ENCODE results near the gene UTS2R. TPM values are rescaled to one million over a fixed set of nuclear protein-coding genes. Genes with fewer than 3 reads are reported as not detected.

The UTS2R gene
- polyA plus RNA-seq, 3 donors, result not detected

DNA sequence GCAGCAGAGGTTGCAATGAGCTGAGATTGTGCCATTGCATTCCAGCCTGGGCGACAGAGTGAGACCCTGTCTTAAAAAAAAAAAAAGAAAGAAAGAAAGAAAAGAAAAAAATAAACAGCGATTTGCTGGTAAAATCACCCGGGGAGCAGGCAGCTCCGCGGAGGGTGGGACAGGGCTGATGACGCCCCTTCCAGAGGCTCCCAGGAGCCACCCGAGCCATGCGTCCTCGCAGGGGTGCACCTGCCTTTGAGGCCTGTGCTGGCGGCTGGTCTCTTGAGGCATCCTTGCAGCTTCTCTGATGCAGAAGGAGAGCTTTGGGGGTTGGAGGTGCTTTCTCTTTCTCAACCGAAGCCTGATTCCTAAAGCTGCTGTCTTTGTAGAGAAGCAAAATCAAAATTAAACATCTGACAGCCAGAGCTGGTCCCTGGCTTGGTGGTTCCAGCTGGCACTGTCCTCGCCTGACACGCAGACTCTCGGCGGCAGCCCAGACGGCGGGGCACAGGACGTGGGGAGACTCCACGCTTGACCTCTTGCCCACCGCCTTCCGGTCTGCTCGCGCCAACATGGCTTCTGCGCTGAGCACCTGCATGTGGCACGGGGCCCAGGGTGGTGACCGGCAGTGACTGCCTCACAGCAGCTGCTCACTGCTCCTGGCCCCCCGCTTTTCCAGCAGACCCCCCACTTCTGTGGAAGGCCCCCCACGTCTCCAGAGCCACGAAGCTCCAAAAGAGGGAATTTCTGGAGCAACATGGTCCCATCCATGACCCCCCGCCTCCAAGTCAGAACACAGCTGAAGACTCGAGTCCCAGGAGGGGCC is 6.6 kb downstream of the UTS2R start:
- H3K27me3 Mint-ChIP-seq (ENCODE audit: low read depth in 3 of 3), result peaks cover 45 to 75% (median 52%) of the 10 kb centered on the region in 3 donors
- TF ChIP-seq, protein P1, sequence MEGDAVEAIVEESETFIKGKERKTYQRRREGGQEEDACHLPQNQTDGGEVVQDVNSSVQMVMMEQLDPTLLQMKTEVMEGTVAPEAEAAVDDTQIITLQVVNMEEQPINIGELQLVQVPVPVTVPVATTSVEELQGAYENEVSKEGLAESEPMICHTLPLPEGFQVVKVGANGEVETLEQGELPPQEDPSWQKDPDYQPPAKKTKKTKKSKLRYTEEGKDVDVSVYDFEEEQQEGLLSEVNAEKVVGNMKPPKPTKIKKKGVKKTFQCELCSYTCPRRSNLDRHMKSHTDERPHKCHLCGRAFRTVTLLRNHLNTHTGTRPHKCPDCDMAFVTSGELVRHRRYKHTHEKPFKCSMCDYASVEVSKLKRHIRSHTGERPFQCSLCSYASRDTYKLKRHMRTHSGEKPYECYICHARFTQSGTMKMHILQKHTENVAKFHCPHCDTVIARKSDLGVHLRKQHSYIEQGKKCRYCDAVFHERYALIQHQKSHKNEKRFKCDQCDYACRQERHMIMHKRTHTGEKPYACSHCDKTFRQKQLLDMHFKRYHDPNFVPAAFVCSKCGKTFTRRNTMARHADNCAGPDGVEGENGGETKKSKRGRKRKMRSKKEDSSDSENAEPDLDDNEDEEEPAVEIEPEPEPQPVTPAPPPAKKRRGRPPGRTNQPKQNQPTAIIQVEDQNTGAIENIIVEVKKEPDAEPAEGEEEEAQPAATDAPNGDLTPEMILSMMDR (IDR thresholded peaks at IDR 0.05), result no peak

DNA sequence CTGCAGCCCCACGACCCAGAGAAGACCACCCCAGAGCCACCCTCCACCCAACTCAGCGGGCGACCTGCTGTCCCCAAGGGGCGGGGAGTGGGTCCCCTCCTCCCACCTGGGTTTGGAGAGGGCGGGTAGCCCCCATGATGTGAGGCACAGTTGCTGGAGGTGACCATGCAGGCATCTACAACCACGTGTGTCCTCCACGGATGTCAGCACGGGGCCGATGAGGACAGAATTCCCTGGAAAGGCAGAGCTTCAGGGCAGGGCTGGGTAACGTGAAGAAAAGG is 7.1 kb downstream of the UTS2R start:
- Histone ChIP-seq H3K4me3 (replicated peaks in 1 of 3; ENCODE audit: low read depth in 2 of 3, low read length in 3 of 3) (no peak overlapping the region), H3K4me1 (ENCODE audit: control insufficient read depth in 1 of 2, insufficient read depth in 2 of 2, low read length in 2 of 2) (no peaks in the 10 kb centered on the region), H3K4me2 (replicated peaks; ENCODE audit: extremely low read depth, low read length, poor library complexity, severe bottlenecking) (no peak overlapping the region), H4K20me1 (ENCODE audit: insufficient read depth, low read length) (no peaks in the 10 kb centered on the region), H3K27ac (ENCODE audit: low read depth in 1 of 2, low read length in 2 of 2) (no peak overlapping the region), H3K36me3 (replicated peaks in 1 of 2; ENCODE audit: control insufficient read depth in 1 of 2, insufficient read depth in 2 of 2, low read length in 2 of 2) (no peaks in the 10 kb centered on the region), H3K27me3 (ENCODE audit: control insufficient read depth in 2 of 2, insufficient read depth in 2 of 2, low read length in 2 of 2) (peaks cover 0 to 29% of the 10 kb centered on the region in 2 donors), H3K9me3 (replicated peaks in 1 of 2; ENCODE audit: control insufficient read depth in 1 of 2, insufficient read depth in 1 of 2, low read length in 2 of 2) (no peaks in the 10 kb centered on the region), H2AFZ (ENCODE audit: insufficient read depth, low read depth, low read length, poor library complexity, severe bottlenecking) (no peak overlapping the region), H3K9ac (ENCODE audit: insufficient read depth, low read length, poor library complexity, severe bottlenecking) (no peak overlapping the region), H3K79me2 (ENCODE audit: insufficient read depth, low read length) (no peaks in the 10 kb centered on the region)
- Mint-ChIP-seq H3K36me3 (no peaks in the 10 kb centered on the region), H3K27me3 (ENCODE audit: low read depth in 3 of 3) (peaks cover 39 to 69% (median 49%) of the 10 kb centered on the region in 3 donors), H3K9me3 (peaks cover 0 to 9% (median 0%) of the 10 kb centered on the region in 7 donors), H3K4me1 (no peaks in the 10 kb centered on the region), H3K4me3 (peak overlapping the region in 1 of 2 donors; percentile 59), H3K27ac (no peak overlapping the region)
- DNase-seq, result no peak
- intact Hi-C loops (cut with micrococcal nuclease), result no loop called here
- WGBS (ENCODE audit: insufficient coverage), result 95% methylated on average over 5 of the region's 10 CpGs
- TF ChIP-seq, protein P1 (IDR thresholded peaks at IDR 0.05), result no peak

More for the DNA sequence above, 6.6 kb downstream of the UTS2R start:
- no peaks in the 10 kb centered on the region for H3K4me1 Mint-ChIP-seq
- DNase-seq, result no peak
- Histone ChIP-seq H2AFZ (ENCODE audit: insufficient read depth, low read depth, low read length, poor library complexity, severe bottlenecking) (no peak overlapping the region), H3K9ac (ENCODE audit: insufficient read depth, low read length, poor library complexity, severe bottlenecking) (no peak overlapping the region), H3K27me3 (ENCODE audit: control insufficient read depth in 2 of 2, insufficient read depth in 2 of 2, low read length in 2 of 2) (peaks cover 0 to 32% of the 10 kb centered on the region in 2 donors), H3K4me1 (ENCODE audit: control insufficient read depth in 1 of 2, insufficient read depth in 2 of 2, low read length in 2 of 2) (no peaks in the 10 kb centered on the region), H3K4me3 (replicated peaks in 1 of 3; ENCODE audit: low read depth in 2 of 3, low read length in 3 of 3) (no peak overlapping the region), H3K79me2 (ENCODE audit: insufficient read depth, low read length) (no peaks in the 10 kb centered on the region), H3K9me3 (replicated peaks in 1 of 2; ENCODE audit: control insufficient read depth in 1 of 2, insufficient read depth in 1 of 2, low read length in 2 of 2) (no peaks in the 10 kb centered on the region), H3K27ac (ENCODE audit: low read depth in 1 of 2, low read length in 2 of 2) (no peak overlapping the region), H4K20me1 (ENCODE audit: insufficient read depth, low read length) (no peaks in the 10 kb centered on the region), H3K36me3 (replicated peaks in 1 of 2; ENCODE audit: control insufficient read depth in 1 of 2, insufficient read depth in 2 of 2, low read length in 2 of 2) (no peaks in the 10 kb centered on the region), H3K4me2 (replicated peaks; ENCODE audit: extremely low read depth, low read length, poor library complexity, severe bottlenecking) (no peak overlapping the region)
- H3K9me3 Mint-ChIP-seq, result peaks cover 0 to 9% (median 0%) of the 10 kb centered on the region in 7 donors
- intact Hi-C loops (cut with micrococcal nuclease), result no loop called here
- H3K36me3 Mint-ChIP-seq, result no peaks in the 10 kb centered on the region
- H3K4me3 Mint-ChIP-seq, result peak overlapping the region in 1 of 2 donors; percentile 51
- no peak overlapping the region for H3K27ac Mint-ChIP-seq
- WGBS (ENCODE audit: insufficient coverage), result 88% methylated on average over 21 of the region's 31 CpGs

All from CD14-positive monocyte (primary cell).